Liver (tissue), 3 donors: ENCODE results near the gene SPRR4.

Experiments
- ATF3 ChIP-seq: IDR thresholded peaks from 2 replicates; pipeline ENCODE4 v1.6.1; 2016; ENCODE audit warnings: antibody characterized with exemption
- EGR1 ChIP-seq, 2 donors: IDR thresholded peaks; 2 replicates each; pipeline ENCODE4 v1.6.1; 2016 to 2018; ENCODE audit warnings: antibody characterized with exemption in 2 of 2, low read depth in 2 of 2
- HNF4A ChIP-seq, 2 donors: conservative IDR thresholded peaks; 2 replicates each; pipeline ENCODE4 v1.6.1; 2016; ENCODE audit warnings: antibody characterized with exemption in 2 of 2, mild to moderate bottlenecking in 2 of 2
- JUND ChIP-seq, 2 donors: IDR thresholded peaks; 2 replicates each; pipeline ENCODE4 v1.6.1; 2016; ENCODE audit warnings: antibody characterized with exemption in 2 of 2
- NR2F2 ChIP-seq: IDR thresholded peaks from 2 replicates; pipeline ENCODE4 v1.6.1; 2016; ENCODE audit warnings: antibody characterized with exemption
- RAD21 ChIP-seq, 2 donors: IDR thresholded peaks; 2 replicates each; pipeline ENCODE4 v1.6.1; 2016; ENCODE audit warnings: antibody characterized with exemption in 2 of 2, mild to moderate bottlenecking in 2 of 2
- RXRA ChIP-seq, 2 donors: IDR thresholded peaks; 2 replicates each; pipeline ENCODE4 v1.6.1; 2017 to 2018; ENCODE audit warnings: antibody characterized with exemption in 2 of 2, mild to moderate bottlenecking in 1 of 2
- SP1 ChIP-seq: IDR thresholded peaks from 2 replicates; pipeline ENCODE4 v1.6.1; 2018; ENCODE audit warnings: antibody characterized with exemption, mild to moderate bottlenecking
- TAF1 ChIP-seq: conservative IDR thresholded peaks from 2 replicates; pipeline ENCODE4 v1.6.1; 2016; ENCODE audit warnings: antibody characterized with exemption, mild to moderate bottlenecking
- YY1 ChIP-seq: IDR thresholded peaks from 2 replicates; pipeline ENCODE4 v1.6.1; 2016; ENCODE audit warnings: antibody characterized with exemption, mild to moderate bottlenecking
- ZBTB33 ChIP-seq: IDR thresholded peaks from 2 replicates; pipeline ENCODE4 v1.6.1; 2016; ENCODE audit warnings: antibody characterized with exemption
- TF ChIP-seq, protein P1 (sequence below): fragments of 150-350 bp; IDR thresholded peaks from 2 replicates; pipeline ENCODE4 v1.5.1; 2017; ENCODE audit warnings: improper control_type of control experiment, low read depth, low read length; ENCODE audit not compliant: missing input control
- TF ChIP-seq, protein P2 (sequence below): IDR thresholded peaks from 2 replicates; pipeline ENCODE4 v1.6.1; 2016; ENCODE audit warnings: antibody characterized with exemption
- TF ChIP-seq, protein P3 (sequence below): IDR thresholded peaks from 2 replicates; pipeline ENCODE4 v1.6.1; 2016; ENCODE audit warnings: antibody characterized with exemption, mild to moderate bottlenecking
- donor health status: healthy.
- donor health status: healthy.

DNA sequence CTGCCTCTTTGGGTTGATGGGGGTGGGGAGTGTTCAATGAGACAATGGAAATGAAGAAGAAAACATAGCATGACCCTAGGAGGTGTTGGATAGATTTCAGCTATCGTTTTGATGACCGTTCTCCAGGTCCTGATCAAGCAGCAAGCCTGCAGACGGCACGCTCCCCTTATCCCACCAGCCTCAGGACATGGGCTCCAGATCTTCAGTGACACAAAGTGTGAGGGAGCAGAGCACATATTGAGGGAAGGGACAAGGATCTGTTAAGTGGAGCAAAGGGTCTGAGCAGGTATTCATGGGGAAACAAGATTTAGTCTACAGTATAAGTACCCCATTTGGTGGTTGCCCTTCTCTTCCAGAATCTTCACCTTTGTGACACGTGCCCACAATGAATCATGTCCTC is 18.7 kb upstream of the SPRR4 start:
- TF ChIP-seq, protein P1, sequence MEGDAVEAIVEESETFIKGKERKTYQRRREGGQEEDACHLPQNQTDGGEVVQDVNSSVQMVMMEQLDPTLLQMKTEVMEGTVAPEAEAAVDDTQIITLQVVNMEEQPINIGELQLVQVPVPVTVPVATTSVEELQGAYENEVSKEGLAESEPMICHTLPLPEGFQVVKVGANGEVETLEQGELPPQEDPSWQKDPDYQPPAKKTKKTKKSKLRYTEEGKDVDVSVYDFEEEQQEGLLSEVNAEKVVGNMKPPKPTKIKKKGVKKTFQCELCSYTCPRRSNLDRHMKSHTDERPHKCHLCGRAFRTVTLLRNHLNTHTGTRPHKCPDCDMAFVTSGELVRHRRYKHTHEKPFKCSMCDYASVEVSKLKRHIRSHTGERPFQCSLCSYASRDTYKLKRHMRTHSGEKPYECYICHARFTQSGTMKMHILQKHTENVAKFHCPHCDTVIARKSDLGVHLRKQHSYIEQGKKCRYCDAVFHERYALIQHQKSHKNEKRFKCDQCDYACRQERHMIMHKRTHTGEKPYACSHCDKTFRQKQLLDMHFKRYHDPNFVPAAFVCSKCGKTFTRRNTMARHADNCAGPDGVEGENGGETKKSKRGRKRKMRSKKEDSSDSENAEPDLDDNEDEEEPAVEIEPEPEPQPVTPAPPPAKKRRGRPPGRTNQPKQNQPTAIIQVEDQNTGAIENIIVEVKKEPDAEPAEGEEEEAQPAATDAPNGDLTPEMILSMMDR: no peak
- no peak for TF ChIP-seq ZBTB33
- no peak for TF ChIP-seq EGR1 (IDR thresholded peaks at IDR 0.05; ENCODE audit: low read depth in 2 of 2)
- TF ChIP-seq, protein P2, sequence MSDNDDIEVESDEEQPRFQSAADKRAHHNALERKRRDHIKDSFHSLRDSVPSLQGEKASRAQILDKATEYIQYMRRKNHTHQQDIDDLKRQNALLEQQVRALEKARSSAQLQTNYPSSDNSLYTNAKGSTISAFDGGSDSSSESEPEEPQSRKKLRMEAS: no peak
- no peak for TF ChIP-seq ATF3
- no peak for TF ChIP-seq SP1
- TF ChIP-seq RXRA (IDR thresholded peaks at IDR 0.05): no peak
- no peak for TF ChIP-seq NR2F2
- no peak for TF ChIP-seq YY1
- no peak for TF ChIP-seq JUND (IDR thresholded peaks at IDR 0.05)
- no peak for TF ChIP-seq HNF4A (conservative IDR thresholded peaks at IDR 0.05)
- no peak for TF ChIP-seq RAD21 (IDR thresholded peaks at IDR 0.05)
- no peak for TF ChIP-seq TAF1
- TF ChIP-seq, protein P3, sequence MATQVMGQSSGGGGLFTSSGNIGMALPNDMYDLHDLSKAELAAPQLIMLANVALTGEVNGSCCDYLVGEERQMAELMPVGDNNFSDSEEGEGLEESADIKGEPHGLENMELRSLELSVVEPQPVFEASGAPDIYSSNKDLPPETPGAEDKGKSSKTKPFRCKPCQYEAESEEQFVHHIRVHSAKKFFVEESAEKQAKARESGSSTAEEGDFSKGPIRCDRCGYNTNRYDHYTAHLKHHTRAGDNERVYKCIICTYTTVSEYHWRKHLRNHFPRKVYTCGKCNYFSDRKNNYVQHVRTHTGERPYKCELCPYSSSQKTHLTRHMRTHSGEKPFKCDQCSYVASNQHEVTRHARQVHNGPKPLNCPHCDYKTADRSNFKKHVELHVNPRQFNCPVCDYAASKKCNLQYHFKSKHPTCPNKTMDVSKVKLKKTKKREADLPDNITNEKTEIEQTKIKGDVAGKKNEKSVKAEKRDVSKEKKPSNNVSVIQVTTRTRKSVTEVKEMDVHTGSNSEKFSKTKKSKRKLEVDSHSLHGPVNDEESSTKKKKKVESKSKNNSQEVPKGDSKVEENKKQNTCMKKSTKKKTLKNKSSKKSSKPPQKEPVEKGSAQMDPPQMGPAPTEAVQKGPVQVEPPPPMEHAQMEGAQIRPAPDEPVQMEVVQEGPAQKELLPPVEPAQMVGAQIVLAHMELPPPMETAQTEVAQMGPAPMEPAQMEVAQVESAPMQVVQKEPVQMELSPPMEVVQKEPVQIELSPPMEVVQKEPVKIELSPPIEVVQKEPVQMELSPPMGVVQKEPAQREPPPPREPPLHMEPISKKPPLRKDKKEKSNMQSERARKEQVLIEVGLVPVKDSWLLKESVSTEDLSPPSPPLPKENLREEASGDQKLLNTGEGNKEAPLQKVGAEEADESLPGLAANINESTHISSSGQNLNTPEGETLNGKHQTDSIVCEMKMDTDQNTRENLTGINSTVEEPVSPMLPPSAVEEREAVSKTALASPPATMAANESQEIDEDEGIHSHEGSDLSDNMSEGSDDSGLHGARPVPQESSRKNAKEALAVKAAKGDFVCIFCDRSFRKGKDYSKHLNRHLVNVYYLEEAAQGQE: no peak
